Measurements from ENCODE around the gene ZNF638.

GRCh38 chr2:71323386-71323785, 8.2 kb upstream of the ZNF638 start:
- no peak for TF ChIP-seq CTCF (IDR thresholded peaks at IDR 0.05)
- no peak for TF ChIP-seq POLR2A (IDR thresholded peaks at IDR 0.05)
